Activated CD4-positive, alpha-beta T cell treated with anti-CD3 and anti-CD28 coated beads for 4 hours (primary cell): ENCODE data around the gene PDPR.
A peak's percentile ranks its signal among the peaks of the same experiment; 100 is the strongest.
"Not testable (repeated sequence)": the region's sequence is repeated elsewhere in the genome, so short reads cannot be mapped to it uniquely, and the experiment has no call there.

Source experiments
- DNase-seq, 2 donors: peaks; one replicate each; pipeline ENCODE4 v3.0.0-alpha.2; 2020

PDPR gene

DNA sequence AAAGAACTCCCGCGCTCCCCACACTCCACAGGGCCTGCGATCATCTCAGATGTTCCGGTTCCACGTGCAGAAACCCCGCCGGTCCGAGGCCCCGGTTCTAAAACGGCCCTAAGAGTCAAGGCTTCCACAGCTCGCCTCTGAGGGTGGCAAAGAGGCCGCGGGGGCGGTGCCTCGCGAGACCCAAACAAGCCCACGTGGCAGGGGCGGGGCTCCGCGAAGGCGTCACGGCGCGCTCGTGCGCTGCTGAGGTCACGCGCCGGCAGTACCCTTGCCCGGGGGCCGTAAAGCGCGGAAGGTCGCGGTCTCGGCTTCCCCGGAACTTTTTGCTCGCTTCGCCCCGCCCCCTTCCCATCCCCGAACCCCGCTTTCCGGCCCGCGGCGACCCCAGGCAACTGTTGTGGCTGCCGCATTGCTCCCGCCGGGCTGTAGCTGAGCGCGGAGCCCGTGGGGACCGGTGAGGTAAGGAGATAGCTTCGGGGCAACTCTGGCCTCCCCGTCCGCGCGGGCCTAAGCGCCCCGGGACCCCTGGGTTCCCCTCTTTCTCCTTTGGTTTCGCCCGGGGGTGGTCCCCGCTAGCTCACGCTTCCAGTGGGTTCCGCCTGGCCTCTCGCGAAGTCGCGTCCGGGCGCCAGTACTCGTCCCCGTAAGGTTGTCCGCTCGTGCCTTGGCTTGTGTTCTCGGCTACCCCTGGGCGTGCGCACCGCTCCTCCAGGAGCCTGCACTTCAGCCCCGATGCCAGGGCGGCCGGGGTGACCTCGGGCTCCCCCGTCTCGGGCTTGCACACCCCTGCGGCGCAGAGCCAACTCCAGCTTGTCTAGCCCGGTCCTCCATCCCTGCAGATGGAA is at the start of gene PDPR:
PDPR (plus strand) TSS at position 351 of the 845 bp plus-strand sequence. CDS start 6,161 bp downstream, outside the sequence.
- peak; percentile 93 for DNase-seq

DNA sequence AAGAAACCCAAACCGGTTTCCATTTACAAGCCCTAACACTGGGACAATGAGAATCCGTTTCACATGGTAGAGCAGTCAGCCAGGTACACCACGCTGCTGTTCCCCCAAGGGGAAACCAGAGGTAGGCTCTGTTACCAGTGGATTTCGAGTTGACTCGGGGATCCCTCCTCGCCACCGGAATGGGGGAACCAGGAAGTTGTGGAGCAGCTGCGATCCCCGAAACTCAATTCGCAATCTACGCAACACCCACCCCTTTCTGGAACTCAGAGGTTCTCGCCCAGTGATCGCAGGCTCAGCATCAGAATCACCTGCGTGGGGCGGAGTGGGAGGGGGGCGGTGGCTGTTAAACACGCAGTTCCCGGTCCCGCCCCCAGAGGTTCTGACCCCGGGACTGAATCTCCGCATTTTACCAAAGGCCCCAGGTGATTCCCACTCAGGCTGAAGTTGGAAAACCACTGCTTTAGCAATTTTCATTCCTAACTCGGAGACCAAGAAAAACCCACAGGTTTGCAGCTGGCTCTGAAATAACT is 49.2 kb upstream of the PDPR start:
- peak; percentile 83 for DNase-seq

DNA sequence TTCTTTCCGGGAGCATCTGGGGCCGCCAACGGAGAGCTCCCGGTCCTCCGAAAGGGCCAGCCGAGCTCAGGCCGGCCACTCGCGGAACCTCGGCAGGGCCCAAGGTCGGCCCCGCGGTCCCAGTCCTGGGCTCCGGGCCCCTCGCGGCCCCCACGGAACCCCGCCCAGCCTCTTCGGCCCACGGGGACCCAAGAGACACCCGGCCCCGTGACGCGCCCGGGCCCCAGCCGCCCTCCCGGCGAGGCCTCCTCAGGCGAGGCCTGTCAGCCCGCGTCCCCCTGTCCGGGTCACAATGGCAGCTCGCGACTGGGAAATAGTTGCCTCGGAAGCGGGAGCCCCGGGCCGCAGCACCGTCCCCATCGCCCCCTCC is 48.8 kb upstream of the PDPR start:
- DNase-seq, result not testable (repeated sequence)

DNA sequence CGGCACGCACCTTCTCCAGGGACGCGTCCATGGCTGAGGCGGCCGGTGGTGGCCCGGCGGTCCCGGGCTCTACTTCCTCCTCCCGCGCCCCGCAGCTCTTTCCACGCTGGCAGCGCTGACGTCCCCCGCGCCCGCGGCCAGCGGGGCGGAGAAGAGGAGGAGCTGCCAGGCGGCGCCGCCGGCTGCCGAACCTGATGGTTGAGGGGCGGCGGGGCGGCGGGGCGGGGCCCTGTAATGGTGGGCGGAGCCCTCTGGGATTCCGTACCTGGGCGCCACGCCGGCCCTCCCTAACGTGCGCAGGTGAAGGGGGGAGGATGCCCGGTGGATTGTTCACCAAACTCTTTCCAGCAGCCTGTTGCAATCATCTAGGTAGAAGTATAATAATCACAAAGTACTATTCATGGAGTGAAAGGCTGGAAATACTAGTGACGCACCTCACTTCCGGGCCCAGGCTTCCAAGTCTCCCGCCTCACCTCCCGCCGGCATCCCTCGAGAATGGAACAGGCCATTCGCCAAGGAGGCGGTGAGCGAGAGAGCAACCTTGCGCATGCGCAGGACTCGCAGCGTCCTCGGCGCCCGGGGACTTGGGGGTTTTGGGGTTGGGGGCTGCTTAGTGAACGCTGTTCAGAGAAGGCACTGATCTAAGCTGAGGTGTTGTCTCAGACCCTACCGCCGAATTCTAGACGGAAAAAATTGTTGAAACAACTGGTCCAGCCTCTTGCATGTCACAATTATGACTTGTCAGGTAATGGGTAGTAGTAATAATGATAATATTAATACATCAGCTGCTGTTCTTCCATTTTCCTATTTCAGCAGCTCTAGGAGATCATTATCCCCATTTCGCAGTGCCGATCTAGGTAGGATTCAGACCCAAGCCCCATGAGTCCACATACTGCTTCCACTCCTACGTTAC is 48.1 kb upstream of the PDPR start:
- peak; percentile 92 to 94 for DNase-seq

DNA sequence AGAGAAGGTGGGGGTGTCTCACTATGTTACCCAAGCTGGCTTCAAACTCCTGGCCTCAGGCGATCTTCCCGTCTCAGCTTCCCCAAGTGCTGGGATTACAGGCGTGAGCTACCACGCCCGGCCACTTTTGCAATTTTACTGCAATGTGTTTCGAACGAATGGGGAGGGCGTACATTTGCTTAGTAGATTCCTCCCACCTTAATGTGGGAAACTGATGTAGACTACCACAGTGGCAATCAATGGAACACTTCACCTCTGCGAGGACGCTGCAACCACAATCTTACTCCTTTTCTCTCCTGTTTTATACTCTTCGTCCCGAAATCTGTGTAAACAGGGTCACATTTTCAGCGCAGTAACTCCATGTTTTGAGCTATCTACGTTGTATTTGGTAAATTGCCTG is 47.4 kb upstream of the PDPR start:
- not testable (repeated sequence) for DNase-seq

DNA sequence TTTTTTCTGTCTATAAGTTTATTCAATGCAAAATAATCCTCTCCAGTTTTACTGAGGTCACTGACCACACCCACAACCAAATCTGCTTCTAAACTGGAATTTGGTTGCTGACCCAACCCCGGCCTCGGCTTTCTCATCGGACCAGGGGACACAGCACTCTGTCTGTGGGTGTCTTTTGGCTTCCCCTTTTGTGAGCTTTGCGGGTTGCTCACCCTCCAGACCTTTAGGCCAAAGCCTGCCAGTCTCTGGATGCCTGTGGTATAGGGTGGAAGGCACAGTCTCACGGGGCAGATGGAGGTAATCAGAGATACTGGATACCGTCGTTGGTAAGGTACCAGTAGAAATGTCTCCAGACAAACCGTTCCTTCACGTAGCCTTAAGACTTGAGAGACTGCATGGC is 35.1 kb upstream of the PDPR start:
- not testable (repeated sequence) for DNase-seq

DNA sequence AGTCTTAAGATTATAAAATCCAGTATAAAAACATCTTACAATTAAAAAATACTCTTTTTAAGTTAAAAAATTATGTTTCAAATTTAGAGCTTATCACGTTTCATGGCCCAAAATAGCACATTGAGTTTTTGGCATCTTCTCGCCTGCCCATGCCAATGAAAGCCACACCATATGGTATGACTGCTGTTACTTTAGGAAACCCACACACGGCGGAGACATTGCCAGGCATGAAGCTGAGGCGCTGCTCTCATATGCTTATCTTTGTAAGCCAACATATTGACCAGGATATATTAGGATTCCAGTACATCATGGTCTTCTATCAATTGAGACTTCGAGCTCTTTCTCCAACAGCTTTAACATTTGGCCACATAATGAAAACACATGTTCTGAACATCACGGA is 32.9 kb upstream of the PDPR start:
- not testable (repeated sequence) for DNase-seq

DNA sequence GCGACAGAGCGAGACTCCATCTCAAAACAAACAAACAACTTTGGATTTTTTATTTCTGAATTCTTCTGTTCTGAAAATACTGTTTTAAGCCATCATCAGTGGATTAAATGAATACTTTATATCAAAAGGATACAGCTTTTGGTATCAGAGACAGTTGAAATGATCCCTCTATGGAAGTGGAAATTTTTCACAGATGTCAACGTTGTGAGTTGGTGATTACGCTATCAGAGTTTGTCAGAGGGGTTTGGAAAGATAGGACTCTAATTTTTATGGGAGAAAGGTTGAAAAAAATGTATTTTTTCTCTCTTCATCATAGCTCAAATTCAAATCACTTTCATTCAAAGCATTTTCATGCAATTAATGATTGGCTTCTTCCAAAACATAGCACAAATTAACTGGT is 30.2 kb upstream of the PDPR start:
- DNase-seq, result not testable (repeated sequence)

DNA sequence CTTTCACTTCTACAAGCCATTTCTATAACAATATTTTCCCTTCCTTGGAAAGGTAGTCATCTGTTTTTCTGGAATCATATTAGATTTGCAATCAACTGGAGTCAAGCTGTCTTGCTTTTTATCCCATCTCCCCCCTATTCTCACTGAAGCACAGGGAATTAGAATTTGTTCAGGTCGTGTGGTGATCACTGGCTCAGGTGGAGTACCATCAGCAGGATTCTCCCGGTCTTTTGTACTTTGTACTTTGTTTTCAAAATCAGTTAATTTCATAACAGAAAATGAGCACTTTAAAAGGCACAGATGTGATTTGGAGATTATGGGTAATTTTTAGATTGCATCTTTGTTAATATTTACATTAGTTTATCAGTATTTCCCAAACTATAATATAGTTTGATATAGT is 26.0 kb upstream of the PDPR start:
- DNase-seq, result not testable (repeated sequence)

DNA sequence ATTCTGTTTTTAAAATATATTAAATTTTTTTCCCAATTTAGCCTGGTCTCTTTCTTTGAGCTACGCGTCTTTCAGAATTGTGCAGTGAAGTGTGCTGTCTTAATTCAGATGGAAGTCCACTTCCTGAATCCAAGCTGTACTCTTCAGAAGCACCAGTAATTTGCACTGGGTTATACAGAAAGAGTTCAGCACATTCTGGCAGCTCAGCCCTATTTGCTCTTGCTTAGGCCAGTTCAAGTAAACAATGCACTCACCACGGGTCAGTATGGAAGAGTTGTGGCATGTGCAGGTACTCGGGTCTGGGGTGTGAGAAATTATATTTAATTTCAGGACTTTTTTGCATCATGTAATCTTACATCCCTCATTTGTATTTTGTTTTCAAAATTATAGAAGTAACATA is 25.3 kb upstream of the PDPR start:
- DNase-seq, result not testable (repeated sequence)

DNA sequence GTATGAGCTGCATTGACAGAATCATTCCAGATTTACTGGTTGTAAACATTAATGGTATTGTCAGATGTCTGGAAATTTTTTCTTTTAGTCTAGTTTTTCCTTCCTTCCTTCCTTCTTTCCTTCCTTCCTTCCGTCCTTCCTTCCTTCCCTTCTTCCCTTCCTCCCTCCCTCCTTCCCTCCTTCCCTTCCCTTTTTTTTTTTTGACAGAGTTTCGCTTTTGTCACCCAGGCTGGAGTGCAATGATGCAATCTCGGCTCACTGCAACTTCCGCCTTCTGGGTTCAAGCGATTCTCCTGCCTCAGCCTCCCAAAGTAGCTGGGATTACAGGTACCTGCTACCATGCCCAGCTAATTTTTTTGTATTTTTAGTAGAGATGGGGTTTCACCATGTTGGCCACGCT is 24.8 kb upstream of the PDPR start:
- DNase-seq, result not testable (repeated sequence)

DNA sequence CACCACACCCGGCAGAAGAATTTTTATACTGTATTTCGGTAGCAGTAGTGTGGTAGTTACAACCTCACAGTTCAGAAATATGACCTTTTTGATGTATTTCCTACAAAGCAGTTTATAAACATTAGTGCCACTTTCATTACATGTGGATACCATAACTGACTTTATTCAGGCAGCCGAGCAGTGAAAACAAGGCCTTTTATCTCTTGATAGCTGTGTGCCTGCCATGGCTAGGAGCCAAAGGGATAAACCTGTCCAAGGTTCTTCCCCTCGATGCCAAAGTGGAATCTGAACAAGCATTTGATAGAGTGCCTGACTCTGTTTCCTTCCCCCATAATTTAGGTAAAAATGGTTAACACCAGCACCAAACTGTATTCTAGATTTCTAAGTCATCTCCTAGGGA is 23.0 kb upstream of the PDPR start:
- not testable (repeated sequence) for DNase-seq

DNA sequence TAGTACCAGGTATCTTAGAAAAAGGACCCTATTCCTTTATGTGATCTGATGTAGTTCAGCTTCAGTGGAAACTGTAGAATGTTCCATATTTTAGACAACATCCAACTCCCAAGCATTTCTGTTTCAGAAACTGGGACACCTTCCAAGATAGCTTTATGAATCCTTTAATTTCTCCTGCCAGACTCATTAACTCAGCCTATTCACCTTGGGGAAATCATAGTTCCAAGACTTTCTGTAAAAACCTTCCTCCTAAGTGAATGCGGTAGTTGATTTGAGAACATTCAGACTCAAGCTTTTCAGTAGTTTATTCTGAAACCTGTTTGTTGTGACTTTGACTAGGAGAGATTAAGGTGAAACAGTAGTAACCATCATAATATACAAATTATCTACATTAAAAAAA is 20.0 kb upstream of the PDPR start:
- DNase-seq, result not testable (repeated sequence)

DNA sequence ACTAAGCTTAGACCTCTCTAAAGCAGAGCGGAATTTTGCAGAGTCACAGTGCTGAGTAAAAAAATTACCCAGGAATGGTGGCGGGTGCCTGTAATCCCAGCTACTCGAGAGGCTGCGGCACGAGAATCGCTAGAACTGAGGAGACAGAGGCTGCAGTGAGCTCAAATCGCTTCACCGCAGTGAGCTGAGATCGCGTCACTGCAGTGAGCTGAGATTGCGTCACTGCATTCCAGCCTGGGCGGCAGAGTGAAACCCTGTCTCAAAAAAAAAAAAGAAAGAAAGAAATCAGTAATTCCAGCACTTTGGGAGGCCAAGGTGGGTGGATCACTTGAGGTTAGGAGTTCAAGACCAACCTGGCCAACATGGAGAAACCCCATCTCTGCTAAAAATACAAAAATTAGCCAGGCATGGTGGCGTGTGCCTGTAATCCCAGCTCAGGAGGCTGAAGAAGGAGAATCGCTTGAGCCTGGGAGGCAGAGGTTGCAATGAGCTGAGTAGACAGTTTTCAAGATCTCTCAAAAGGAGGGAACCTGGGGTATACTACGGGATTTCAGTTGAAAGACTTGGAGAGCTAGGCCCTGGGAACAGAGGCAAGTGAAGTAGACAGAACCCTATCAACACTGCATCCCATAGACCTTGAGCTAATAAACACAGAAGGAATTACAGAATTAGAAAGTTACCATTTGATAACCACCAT is 4.4 kb upstream of the PDPR start:
- not testable (repeated sequence) for DNase-seq

DNA sequence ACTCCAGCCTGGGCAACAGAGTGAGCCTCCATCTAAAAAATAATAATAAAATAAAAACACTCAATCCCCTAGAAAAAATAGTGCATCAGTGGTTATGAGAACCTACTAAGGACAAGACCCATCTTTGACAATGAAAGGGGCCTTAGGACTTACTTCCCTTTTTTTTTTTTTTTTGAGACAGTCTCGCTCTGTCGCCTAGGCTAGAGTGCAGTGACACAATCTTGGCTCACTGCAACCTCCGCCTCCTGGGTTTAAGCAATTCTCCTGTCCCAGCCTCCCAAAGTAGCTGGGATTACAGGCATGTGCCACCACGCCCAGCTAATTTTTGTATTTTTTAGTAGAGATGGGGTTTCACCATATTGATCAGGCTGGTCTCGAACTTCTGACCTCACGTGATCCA is 2.0 kb upstream of the PDPR start:
- not testable (repeated sequence) for DNase-seq

DNA sequence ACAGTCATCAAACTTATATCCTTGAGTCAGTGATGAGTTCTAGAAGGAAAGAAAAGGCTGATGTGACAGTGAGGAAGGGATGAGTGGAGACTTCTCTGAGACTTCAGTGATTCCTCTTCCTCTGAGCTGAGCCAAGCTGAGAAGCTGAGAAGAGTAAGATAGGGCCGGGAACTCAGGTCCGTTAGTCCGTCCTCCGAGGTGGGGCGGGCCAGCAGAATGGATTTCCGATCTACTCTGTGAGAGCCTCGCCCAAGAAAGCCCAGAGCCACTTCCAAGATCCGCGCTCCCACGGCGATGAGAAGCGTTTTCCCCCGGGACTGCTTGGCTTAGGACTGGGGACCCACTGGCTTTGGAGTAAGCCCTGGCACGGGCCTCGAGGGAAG is 542 bp upstream of the PDPR start:
- DNase-seq, result not testable (repeated sequence)

DNA sequence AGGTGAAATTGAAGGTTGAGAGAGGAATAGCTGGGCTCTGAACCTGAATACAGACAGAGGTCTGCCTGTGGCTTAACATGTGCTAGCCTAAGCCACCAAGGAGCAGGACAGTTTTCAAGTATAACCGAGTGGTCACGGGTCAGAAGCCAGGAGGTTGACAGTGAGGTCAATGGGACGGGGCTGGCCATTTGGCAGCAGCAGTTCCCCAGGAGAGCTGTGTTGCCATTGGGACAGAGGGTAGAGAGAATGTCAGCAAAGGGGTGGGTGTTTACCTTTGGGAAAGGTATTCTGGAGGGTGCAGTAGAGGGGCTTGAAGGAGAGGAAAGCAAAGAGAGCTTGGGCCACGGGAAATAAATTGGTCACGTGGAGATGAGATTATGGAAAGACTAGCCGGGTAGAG is 4.2 kb downstream of the PDPR start:
- DNase-seq, result not testable (repeated sequence)

DNA sequence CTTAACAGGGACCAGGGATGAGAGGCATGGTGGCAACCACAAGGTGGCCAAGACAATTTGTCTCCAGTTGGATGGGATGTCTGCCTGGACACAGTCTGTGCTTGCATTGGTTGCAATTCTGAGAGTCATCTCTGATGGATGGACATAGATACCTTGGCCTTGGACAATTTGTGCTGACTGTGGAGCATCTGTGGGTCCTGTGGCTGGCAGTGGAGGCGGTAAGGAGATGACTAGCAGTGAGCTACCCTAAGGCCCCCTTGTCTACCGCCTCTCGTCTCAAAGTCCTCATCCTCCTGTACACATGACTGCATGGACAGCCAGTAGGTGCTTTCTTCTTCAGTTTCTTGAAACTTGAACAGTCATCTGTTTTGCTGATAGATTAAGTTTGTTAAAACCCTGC is 4.6 kb downstream of the PDPR start:
- DNase-seq, result not testable (repeated sequence)

DNA sequence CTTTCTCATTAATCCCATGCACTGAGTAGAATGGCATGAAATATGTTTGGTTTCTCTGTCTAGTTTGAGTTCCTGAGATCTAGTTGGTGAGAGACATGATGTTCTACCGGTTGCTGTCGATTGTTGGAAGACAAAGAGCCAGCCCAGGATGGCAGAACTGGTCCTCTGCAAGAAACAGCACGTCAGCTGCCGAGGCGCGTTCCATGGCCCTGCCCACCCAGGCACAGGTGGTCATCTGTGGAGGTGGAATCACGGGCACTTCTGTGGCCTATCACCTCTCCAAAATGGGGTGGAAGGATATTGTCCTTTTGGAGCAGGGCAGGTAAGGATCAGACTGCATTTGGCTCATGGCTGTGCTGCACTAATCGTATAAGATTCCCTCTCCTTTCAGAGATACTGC is 6.3 kb downstream of the PDPR start:
- not testable (repeated sequence) for DNase-seq

DNA sequence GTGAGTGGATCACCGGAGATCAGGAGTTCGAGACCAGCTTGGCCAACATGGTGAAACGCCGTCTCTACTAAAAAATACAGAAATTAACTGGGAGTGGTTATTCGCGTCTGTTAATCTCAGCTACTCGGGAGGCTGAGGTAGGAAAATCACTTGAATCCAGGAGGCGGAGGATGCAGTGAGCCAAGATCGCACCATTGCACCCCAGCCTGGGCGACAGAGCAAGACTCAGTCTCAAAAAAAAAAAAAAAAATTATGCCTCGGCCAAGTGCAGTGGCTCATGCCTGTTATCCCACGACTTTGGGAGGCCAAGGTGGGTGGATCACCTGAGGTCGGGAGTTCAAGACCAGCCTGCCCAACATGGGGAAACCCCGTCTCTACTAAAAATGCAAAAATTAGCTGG is 9.7 kb downstream of the PDPR start:
- DNase-seq, result not testable (repeated sequence)

DNA sequence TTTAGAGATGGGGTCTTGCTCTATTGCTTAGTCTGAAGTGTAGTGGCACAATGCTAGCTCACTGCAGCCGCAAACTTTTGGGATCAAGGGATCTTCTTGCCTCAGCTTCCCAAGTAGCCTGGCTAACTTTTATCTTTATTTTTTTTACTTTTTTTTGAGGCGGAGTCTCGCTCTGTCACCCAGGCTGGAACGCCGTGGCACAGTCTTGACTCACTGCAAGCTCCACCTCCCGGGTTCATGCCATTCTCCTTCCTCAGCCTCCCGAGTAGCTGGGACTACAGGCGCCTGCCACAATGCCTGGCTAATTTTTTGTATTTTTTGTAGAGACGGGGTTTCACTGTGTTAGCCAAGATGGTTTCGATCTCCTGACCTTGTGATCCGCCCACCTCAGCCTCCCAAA is 12.1 kb downstream of the PDPR start:
- not testable (repeated sequence) for DNase-seq

DNA sequence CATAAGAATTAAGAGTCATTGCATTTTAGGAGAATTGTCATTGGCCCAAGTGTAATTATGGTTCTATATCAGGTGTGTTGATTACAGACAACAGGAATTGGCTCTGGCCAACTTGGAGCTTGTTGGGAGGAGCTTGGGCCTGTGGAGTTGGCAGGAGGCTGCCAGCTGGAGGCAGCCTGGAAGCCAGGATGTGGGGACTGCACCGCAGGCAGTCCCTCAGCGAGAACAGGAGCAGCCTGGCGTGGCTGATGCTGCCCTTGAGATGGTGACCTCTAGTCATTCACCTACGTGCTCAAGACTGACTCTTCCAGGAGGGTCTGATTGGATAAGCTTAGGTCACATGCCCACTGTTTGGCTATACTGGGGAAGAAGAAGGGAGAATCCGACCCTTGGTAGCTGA is 13.6 kb downstream of the PDPR start:
- DNase-seq, result not testable (repeated sequence)

DNA sequence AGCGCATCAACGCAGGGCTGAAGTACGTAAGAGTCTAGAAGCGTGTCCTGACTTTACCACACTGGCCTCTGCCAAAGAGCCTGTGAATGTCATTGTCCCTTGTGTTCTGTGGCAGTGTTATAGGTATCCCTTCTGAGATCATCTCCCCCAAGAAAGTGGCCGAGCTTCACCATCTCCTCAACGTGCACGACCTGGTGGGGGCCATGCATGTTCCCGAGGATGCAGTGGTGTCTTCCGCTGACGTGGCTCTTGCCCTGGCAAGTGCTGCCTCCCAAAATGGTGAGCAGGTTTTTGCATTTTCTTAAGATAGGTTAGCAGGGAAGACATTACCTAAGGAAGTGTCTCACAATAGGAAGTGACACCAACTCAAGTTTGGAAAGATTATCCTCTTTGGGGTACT is 14.7 kb downstream of the PDPR start:
- not testable (repeated sequence) for DNase-seq
